H9 (cell line): ENCODE results near the gene GPC3. TPM values are rescaled to one million over a fixed set of nuclear protein-coding genes. Genes with fewer than 3 reads are reported as not detected.

ENCODE experiments used
- DNase-seq: peaks from one replicate; pipeline ENCODE4 v3.0.0-alpha.2; 2017
- H2AFZ ChIP-seq: one replicate; pipeline ENCODE4 v1.6.1; 2013; ENCODE audit warnings: mild to moderate bottlenecking, low read length, control low read depth, moderate library complexity
- H2AK5ac ChIP-seq: 2 replicates; pipeline ENCODE4 v1.6.1; 2013; ENCODE audit warnings: low read length, control low read depth, mixed read lengths; ENCODE audit not compliant: insufficient read length
- H2BK120ac ChIP-seq: one replicate; pipeline ENCODE4 v1.6.1; 2013; ENCODE audit warnings: low read depth, mild to moderate bottlenecking, low read length, control low read depth, inconsistent platforms; ENCODE audit not compliant: poor library complexity, severe bottlenecking
- H2BK12ac ChIP-seq: 2 replicates; pipeline ENCODE4 v1.6.1; 2013; ENCODE audit warnings: low read length, control low read depth, mixed read lengths, low read depth; ENCODE audit not compliant: insufficient read length
- H2BK15ac ChIP-seq: 2 replicates; pipeline ENCODE4 v1.6.1; 2013; ENCODE audit warnings: low read depth, low read length, control low read depth
- H2BK20ac ChIP-seq: one replicate; pipeline ENCODE4 v1.6.1; 2013; ENCODE audit warnings: low read depth, mild to moderate bottlenecking, low read length, control low read depth, inconsistent platforms; ENCODE audit not compliant: poor library complexity, severe bottlenecking
- H2BK5ac ChIP-seq: 2 replicates; pipeline ENCODE4 v1.6.1; 2013; ENCODE audit warnings: low read length, control low read depth, mixed read lengths; ENCODE audit not compliant: insufficient read length
- H3K14ac ChIP-seq: 2 replicates; pipeline ENCODE4 v1.6.1; 2013; ENCODE audit warnings: low read length, control low read depth; ENCODE audit not compliant: insufficient read depth
- H3K18ac ChIP-seq: 2 replicates; pipeline ENCODE4 v1.6.1; 2013; ENCODE audit warnings: low read depth, mild to moderate bottlenecking, mixed read lengths, low read length, control low read depth; ENCODE audit not compliant: insufficient read length
- H3K23ac ChIP-seq: 2 replicates; pipeline ENCODE4 v1.6.1; 2013; ENCODE audit warnings: low read length, control low read depth, mixed read lengths, low read depth; ENCODE audit not compliant: insufficient read length
- H3K23me2 ChIP-seq: 2 replicates; pipeline ENCODE4 v1.6.1; 2013; ENCODE audit warnings: low read depth, mild to moderate bottlenecking, mixed read lengths, low read length, control low read depth; ENCODE audit not compliant: insufficient read length, poor library complexity, severe bottlenecking
- H3K27ac ChIP-seq: 2 replicates; pipeline ENCODE4 v1.5.1; 2013; ENCODE audit warnings: low read length, control low read depth, mixed read lengths, low read depth; ENCODE audit not compliant: insufficient read length
- H3K27me3 ChIP-seq: 2 replicates; pipeline ENCODE4 v1.6.1; 2013; ENCODE audit warnings: low read length, control low read depth, inconsistent platforms; ENCODE audit not compliant: insufficient read depth
- H3K4ac ChIP-seq: 2 replicates; pipeline ENCODE4 v1.6.1; 2013; ENCODE audit warnings: low read depth, mild to moderate bottlenecking, control low read depth, inconsistent platforms, low read length, moderate library complexity
- H3K4me1 ChIP-seq: 2 replicates; pipeline ENCODE4 v1.6.1; 2013; ENCODE audit warnings: low read length, control low read depth, inconsistent platforms; ENCODE audit not compliant: insufficient read depth
- H3K4me2 ChIP-seq: 2 replicates; pipeline ENCODE4 v1.6.1; 2013; ENCODE audit warnings: low read length, control low read depth, mixed read lengths; ENCODE audit not compliant: insufficient read length, insufficient read depth
- H3K56ac ChIP-seq: 2 replicates; pipeline ENCODE4 v1.6.1; 2013; ENCODE audit warnings: low read depth, mild to moderate bottlenecking, mixed read lengths, low read length, control low read depth; ENCODE audit not compliant: insufficient read length
- H3K79me1 ChIP-seq: 2 replicates; pipeline ENCODE4 v1.6.1; 2013; ENCODE audit warnings: low read depth, mild to moderate bottlenecking, moderate library complexity, low read length, control low read depth, inconsistent platforms; ENCODE audit not compliant: insufficient read depth, poor library complexity, severe bottlenecking
- H3K79me2 ChIP-seq: 2 replicates; pipeline ENCODE4 v1.6.1; 2013; ENCODE audit warnings: low read length, control low read depth, inconsistent platforms; ENCODE audit not compliant: insufficient read depth
- H3K9ac ChIP-seq: 2 replicates; pipeline ENCODE4 v1.6.1; 2013; ENCODE audit warnings: low read length, control low read depth, mixed read lengths; ENCODE audit not compliant: insufficient read length; ENCODE audit errors: extremely low read depth
- H3K9me3 ChIP-seq: one replicate; pipeline ENCODE4 v1.6.1; 2013; ENCODE audit warnings: low read depth, low read length, inconsistent platforms; ENCODE audit not compliant: control insufficient read depth
- H3T11ph ChIP-seq: one replicate; pipeline ENCODE4 v1.6.1; 2013; ENCODE audit warnings: mild to moderate bottlenecking, low read length, control low read depth, inconsistent platforms
- H4K20me1 ChIP-seq: one replicate; pipeline ENCODE4 v1.6.1; 2013; ENCODE audit not compliant: control insufficient read depth, insufficient read length, insufficient read depth
- H4K5ac ChIP-seq: 2 replicates; pipeline ENCODE4 v1.6.1; 2013; ENCODE audit warnings: low read depth, mild to moderate bottlenecking, mixed read lengths, low read length, control low read depth; ENCODE audit not compliant: insufficient read length
- H4K8ac ChIP-seq: replicated peaks from 2 replicates; pipeline ENCODE4 v1.6.1; 2013; ENCODE audit warnings: low read length, control low read depth, mixed read lengths, low read depth; ENCODE audit not compliant: insufficient read length
- H4K91ac ChIP-seq: 2 replicates; pipeline ENCODE4 v1.6.1; 2013; ENCODE audit warnings: low read depth, mild to moderate bottlenecking, moderate library complexity, mixed read lengths, low read length, control low read depth; ENCODE audit not compliant: insufficient read length
- H3K27ac Mint-ChIP-seq, 3 experiments: 2 replicates in 2 of 3; 3 replicates in 1 of 3; pipeline ENCODE4 v1.8.0; 2020 to 2021; ENCODE audit warnings: mixed read lengths in 3 of 3, mild to moderate bottlenecking in 1 of 3, moderate library complexity in 1 of 3
- H3K27me3 Mint-ChIP-seq: 2 replicates; pipeline ENCODE4 v1.8.0; 2021; ENCODE audit warnings: low read depth, mild to moderate bottlenecking, moderate library complexity, mixed read lengths
- H3K36me3 Mint-ChIP-seq, 3 experiments: 2 replicates in 2 of 3; 3 replicates in 1 of 3; pipeline ENCODE4 v1.8.0; 2020 to 2021; ENCODE audit warnings: low read depth in 3 of 3, mixed read lengths in 3 of 3; ENCODE audit not compliant: insufficient read depth in 1 of 3
- H3K4me1 Mint-ChIP-seq, 2 experiments: 2 replicates each; pipeline ENCODE4 v1.8.0; 2020; ENCODE audit warnings: mixed read lengths in 2 of 2
- H3K4me3 Mint-ChIP-seq, 2 experiments: 2 replicates in 1 of 2; 3 replicates in 1 of 2; pipeline ENCODE4 v1.8.0; 2020 to 2021; ENCODE audit warnings: mild to moderate bottlenecking in 2 of 2, mixed read lengths in 2 of 2, moderate library complexity in 1 of 2
- H3K9me3 Mint-ChIP-seq, 2 experiments: 2 replicates in 1 of 2; 3 replicates in 1 of 2; pipeline ENCODE4 v1.8.0; 2020; ENCODE audit warnings: mild to moderate bottlenecking in 2 of 2, mixed read lengths in 2 of 2, moderate library complexity in 1 of 2
- WGBS: extraction: QIAGEN DNeasy Blood & Tissue Kit; methylation state at CpG from one replicate; pipeline ENCODE4 v1.1.7; 2013; ENCODE audit warnings: missing lambda C conversion rate, low lambda C conversion rate, mixed read lengths; ENCODE audit not compliant: insufficient read length; ENCODE audit errors: extremely low coverage; 5-methylcytosine and 5-hydroxymethylcytosine counted together
- total RNA-seq: library from RNA; stranded (reverse); gene quantifications from 2 replicates; pipeline ENCODE4 v1.2.1, GENCODE V29; 2021
- TF ChIP-seq, protein P1 (sequence below): fragments of 200-600 bp; sonication (generic); conservative IDR thresholded peaks from 3 replicates; pipeline ENCODE4 v1.8.0; 2021; ENCODE audit warnings: antibody characterized with exemption, mild to moderate bottlenecking

Gene GPC3
- total RNA-seq, 1 experiment from 2014 or later: 108 TPM

DNA sequence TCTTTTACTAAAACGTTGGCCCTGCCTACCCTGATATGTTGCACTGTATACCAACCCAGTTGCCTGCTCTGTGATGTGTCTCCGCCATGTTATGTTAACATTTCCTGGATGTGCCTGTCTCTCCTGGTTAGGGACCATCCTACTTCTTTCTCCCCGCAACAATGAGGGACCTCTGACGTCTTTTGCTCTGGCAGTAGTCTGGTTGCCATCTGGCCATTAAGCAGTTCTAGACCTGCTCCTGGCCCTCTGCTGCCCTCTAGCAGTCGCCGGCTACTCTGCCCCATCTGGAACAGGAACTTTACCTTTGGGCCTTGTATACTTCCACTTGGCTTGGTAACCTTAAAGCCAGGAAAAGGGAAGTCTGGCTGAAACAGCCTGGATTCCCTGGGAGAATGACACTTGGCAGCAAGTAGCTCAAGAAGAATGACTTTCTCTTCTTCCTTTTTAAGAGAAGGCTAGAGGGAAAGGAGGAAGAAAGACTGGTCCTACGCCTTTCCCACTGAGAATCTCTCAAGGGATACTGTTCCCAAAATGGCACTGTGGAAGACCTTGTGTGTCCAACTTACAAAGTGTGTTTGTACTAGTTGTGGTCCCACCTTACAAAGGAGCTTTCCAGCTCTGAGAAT, 63.5 kb downstream of the GPC3 start:
- Histone ChIP-seq H3K9me3 (no peaks in the 10 kb centered on the region), H3K27me3 (no peaks in the 10 kb centered on the region), H3K9ac (no peak overlapping the region), H3K79me1 (no peaks in the 10 kb centered on the region), H4K8ac (no peak overlapping the region), H2BK15ac (no peak overlapping the region), H4K91ac (no peak overlapping the region), H3K14ac (no peak overlapping the region), H3T11ph (no peak overlapping the region), H3K23ac (no peak overlapping the region), H2BK12ac (no peak overlapping the region), H2BK20ac (no peak overlapping the region), H3K4me2 (no peak overlapping the region), H2AK5ac (no peak overlapping the region), H4K5ac (no peak overlapping the region), H3K56ac (no peak overlapping the region), H3K4me1 (peaks cover 15% of the 10 kb centered on the region), H3K23me2 (no peaks in the 10 kb centered on the region), H3K18ac (no peak overlapping the region), H2BK5ac (no peak overlapping the region), H4K20me1 (no peaks in the 10 kb centered on the region), H2BK120ac (no peak overlapping the region), H3K4ac (no peak overlapping the region), H3K79me2 (no peaks in the 10 kb centered on the region), H3K27ac (no peak overlapping the region), H2AFZ (no peak overlapping the region)
- Mint-ChIP-seq H3K27ac (peak overlapping the region in 1 of 3 experiments; percentile 76; a peak in 2 of 7 replicates), H3K4me3 (peak overlapping the region in 1 of 2 experiments; percentile 22; a peak in 1 of 5 replicates), H3K9me3 (no peaks in the 10 kb centered on the region), H3K36me3 (peaks cover 4 to 19% (median 5%) of the 10 kb centered on the region in 3 experiments; a peak in 5 of 7 replicates), H3K27me3 (no peaks in the 10 kb centered on the region), H3K4me1 (peaks cover 52 to 58% of the 10 kb centered on the region in 2 experiments)
- no CpG with 5 or more reads among the region's 7 CpGs for WGBS
- peak; percentile 81 for DNase-seq
- TF ChIP-seq, protein P1, sequence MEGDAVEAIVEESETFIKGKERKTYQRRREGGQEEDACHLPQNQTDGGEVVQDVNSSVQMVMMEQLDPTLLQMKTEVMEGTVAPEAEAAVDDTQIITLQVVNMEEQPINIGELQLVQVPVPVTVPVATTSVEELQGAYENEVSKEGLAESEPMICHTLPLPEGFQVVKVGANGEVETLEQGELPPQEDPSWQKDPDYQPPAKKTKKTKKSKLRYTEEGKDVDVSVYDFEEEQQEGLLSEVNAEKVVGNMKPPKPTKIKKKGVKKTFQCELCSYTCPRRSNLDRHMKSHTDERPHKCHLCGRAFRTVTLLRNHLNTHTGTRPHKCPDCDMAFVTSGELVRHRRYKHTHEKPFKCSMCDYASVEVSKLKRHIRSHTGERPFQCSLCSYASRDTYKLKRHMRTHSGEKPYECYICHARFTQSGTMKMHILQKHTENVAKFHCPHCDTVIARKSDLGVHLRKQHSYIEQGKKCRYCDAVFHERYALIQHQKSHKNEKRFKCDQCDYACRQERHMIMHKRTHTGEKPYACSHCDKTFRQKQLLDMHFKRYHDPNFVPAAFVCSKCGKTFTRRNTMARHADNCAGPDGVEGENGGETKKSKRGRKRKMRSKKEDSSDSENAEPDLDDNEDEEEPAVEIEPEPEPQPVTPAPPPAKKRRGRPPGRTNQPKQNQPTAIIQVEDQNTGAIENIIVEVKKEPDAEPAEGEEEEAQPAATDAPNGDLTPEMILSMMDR: peak; percentile 95
